ENCODE data around the gene REPIN1.

REPIN1 gene

DNA sequence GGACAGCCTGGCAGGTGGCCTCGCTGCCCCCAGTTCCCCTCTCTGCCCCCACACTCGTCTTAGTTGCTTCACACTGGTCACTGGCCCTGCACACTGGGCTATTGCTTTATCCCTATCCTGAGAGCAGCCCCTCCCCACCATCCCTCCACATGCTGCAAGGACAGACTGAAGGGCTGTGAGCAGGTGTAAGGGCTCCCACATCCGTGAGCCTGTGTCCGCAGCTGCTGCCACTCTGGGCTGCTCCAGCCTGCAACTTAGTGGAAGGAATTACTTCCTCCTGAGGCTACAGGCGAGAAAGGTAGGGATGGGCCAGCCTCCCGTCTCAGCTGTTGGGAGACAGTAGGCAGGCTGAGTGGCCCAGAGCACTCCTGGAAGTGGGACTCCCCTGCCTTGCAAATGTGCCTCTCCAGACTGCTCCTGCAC lies 31.0 kb upstream of the REPIN1 start:
- DNase-seq: no peak

DNA sequence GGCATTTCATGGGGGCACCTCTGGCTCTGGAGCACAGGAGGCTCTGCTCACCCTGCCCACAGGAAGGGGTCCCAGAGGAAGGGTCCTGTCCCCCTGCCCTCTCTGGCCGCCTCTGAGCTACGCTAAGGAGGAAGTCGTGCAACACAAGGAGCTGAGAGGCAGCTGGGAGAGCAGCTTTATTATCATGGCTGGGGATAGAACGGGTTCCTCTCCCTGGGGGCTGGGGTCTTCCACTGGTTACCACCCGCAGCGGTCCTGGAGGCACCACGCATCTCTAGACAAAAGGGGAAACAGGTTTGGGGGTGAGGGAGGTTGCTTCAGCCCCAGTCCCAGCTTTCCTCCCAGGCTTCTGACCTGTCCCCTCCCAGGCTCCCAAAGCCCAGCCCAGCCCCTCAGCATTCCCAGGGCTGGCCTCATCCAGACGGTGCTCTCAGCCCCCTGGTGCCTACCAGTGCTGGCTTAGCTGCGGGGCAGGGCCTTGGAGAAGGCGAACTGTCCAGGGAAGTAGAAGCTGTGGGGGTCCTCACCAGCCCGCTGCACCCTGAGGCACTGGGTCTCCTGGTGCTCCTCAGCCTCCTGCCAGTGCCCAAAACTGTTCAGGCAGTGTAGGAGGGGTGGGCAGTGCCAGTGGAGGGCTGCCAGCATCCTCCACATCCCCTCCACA lies 30.3 kb upstream of the REPIN1 start:
- no peak for DNase-seq

DNA sequence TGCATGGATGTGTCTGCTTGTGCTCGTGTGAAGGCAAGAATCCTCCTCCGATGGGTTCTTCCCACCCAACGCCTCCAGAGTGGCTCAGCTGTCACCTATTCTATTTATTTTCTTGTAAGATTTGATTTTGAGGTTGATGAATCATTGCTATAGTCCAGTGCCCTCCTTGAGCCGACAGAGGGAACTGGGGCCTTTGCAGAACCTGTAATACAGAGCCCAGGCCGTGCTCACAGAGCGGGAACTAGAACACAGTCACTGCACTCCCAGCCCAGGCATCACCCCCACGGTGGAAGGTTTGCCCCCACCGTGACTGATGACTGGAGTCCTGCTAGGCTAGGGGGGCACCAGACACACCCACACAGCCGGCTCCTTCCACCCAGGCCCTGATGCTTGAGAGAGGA lies 29.2 kb upstream of the REPIN1 start:
- no peak for DNase-seq

DNA sequence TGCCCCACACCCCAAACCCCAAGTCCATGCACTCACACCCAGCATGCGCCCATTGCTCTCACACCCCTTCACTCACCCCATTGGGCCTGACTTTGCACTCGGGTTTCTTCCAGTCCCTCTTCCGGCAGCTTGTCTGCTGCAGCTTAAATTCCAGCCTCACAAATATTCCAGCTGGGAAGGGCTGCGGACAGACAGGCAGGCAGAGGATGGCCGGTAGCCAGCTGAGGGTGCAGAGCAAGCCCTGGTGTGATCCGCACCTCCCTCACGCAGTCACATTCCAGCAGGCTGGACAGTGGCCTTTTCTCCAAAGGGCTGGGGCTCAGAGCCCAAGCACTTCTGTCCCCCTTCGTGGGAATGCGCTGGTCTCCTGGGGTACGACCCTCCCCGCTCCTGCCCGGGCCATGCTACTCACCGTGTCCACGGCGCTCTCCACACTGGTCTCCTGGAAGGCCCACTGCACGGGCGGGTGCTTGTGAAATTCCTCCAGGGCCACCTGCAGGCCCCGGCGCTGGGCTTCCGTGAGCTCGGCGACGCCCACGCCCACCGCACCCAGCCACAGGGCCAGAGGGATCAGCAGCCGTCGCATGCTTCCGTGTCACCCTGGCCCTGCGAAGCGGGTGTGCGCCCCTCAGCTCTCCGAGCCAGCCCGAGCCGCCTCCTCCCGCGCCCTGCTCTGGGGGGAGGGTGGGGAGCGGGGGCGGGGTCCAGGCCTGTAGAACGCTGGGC lies 28.4 kb upstream of the REPIN1 start:
- DNase-seq: no peak

DNA sequence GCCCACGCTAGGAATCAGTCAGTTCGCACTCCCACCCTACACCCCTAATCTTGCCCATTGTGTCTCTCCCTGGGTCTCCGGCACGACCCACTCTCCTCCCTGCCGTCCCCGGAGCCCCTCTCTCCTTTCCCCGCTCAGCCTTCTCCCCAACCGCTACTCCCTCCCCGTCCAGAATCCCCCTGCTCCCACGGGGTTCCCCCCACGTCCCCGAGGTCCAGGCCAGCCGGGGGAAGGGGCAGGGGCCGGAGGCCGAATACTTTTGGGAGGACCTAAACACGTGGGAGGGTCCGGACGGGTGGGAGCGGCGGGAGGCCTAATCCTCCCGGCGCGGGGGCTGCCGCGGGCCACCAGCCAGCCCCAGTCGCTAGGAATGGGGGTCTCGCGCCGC lies 27.8 kb upstream of the REPIN1 start:
- DNase-seq: no peak

DNA sequence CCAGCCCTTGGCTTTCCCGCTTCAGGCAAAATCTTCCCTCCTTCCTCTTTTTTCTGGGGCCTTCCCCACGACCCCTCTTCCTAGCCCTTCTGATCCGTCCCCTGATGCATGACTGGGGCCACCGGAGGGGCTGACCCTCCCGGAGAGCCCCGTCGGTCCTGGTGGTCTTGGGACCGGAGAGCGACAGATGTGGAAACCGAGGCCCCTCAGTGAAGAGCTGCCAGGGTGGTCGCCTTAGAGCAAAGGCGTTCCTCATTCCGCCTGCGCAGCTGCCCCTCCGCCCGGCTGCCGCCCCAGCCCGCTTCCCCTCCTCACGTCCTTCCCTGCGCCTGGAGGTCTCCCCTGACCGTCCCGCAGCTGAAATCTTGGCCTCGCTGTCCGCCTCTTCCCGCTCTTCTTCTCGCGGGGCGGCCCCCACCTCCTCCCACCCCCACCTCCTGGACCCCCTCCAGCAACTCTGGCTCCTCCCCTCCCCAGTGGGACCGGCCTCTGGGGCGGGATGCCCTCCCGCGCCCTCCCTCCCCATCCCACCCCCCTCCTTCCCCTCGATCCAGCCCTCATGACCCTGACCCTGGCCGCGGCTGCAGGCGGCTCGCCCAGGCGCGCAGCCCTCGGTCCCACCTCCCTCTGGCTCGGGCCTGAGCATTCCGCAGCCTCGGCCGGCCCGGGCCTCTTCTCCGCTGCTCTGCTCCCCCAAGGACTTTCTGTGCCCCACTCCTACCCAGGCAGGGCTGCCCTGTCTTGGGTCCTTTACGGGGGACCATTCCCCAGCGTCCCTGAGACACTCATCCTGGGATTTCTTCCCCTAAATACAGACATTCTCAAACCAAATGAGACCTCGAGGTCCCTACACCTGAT lies 27.1 kb upstream of the REPIN1 start, which contains the start of gene RARRES2:
RARRES2 (minus strand) TSS at position 367 of the 858 bp plus-strand sequence. CDS start 1,020 bp downstream, outside the sequence.
- no peak for DNase-seq

DNA sequence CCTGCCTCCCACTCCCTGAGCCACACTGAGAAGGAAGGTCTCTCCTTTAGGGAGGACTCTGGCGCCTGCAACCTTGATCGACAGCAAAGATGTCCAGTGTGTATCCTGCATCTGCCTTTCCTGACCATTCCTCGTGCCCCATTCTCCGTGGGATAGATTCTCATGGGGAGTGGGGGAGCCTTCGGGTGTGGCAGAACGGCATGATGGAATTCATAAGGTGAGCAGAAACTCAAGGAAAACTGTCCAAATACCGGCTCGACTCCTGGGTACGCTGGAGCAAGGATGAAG lies 26.6 kb upstream of the REPIN1 start:
- DNase-seq: no peak

DNA sequence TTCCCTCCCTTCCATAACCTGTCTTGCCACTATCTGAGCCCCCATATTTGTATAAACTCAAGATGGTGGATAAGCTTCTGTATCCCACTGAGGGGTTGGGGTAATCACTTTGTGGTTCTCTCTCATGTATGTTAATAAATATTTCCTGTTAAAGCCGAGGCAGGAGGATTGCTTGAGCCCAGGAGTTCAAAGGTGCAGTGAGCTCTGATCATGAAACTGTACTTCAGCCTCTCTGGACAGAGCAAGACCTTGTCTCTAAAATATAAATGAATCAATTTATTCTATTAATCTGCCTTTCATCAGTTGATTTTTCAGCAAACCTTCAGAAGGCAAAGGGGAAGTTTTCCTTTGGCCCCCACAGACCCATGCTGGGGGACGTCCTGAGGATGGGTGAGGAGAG lies 25.4 kb upstream of the REPIN1 start:
- DNase-seq: no peak

DNA sequence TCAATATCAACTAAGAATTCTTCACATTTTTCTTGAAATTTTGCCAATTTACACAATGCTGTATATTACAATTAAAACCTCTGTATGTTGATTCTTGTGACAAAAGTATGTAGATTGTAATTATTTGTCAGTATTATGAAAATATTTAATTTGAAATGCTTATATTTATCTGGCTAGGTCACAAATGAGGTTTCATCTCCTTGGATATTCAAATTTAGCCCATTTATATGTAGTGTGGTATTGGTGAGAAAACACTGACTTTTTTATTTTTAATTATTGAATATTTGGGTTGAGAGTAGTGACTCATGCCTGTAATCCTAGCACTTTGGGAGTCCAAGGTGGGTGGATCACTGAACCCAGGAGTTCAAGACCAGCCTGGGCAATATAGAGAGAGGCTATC lies 24.3 kb upstream of the REPIN1 start:
- no peak for DNase-seq

DNA sequence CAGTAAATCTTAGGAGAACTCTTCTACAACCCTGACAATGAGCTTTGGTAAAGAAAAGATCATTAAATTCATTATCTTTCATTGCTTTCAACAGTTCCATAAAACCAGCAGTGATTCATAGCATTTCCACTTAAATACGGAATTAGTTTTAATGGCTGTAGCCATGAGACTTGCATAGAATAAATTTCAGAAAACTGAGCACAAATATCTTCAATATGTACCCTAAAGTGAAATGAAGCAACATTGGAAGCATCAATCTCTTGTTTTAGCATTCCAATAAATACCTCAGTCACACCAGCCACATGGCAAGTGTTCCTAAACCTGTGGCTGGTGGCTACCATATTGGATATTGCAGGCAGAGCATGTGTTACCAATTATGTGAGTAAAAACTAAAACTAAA lies 23.6 kb upstream of the REPIN1 start:
- no peak for DNase-seq

DNA sequence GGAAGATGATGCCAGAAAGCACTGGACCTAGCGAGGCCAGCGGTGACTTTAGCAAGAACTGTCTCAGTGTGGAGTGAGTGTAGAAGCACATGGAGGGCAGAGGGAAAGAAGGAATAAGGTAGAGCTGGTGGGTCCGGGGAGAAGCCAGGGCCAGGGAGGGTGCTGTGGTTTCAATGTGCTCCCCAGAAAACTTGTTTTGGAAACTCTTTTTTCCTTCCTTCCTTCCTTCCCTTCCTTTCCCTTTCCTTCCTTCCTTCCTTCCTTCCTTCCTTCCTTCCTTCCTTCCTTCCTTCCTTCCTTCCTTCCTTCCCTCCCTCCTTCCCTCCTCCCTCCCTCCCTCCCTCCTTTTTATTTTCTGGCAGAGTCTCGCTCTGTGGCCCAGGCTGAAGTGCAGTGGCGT lies 21.7 kb upstream of the REPIN1 start:
- DNase-seq: no peak

DNA sequence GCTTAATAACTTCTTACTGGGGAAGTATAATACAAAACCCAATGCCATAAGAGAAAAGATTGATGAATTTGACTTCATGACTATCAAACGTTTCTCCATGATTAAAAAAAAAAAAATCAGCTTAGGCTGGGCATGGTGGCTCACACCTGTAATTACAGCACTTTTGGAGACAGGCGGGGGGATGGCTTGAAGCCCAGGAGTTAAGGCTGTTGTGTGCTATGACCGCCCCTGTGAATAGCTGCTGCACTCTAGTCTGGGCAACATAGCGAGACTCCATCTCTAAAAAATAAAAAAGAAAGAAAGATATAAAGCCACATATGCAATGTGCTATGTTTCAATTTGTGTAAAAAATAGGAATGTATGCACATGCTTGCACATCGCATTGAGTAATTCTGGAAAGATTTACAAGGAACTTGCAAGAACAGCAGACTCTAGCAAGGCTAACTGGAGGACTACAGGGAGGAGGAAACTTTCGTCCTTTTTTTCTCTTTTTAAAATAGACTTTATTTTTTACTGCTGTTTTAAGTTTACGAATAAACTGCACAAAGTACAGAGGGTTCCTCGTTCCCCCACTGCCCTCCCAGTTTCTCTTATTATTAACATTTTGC lies 16.9 kb upstream of the REPIN1 start:
- DNase-seq: no peak

DNA sequence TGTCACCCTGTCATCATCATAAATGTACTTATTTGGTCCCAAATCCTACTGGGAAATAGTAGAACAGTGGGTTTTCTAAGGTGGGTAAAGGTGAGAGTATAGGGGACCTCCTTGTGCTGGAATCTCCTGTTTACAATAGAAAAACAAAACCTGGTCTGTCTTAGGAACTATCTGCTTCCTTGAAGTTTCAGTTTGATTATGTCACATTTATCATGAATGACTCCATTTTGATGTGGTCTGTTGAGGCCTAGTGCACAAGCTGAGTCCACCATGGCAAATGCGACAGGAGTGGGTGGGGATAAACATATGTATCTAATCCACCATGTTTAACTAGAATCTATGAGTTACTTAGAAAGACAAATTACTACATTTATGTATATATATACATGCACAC lies 13.0 kb upstream of the REPIN1 start:
- DNase-seq: no peak

DNA sequence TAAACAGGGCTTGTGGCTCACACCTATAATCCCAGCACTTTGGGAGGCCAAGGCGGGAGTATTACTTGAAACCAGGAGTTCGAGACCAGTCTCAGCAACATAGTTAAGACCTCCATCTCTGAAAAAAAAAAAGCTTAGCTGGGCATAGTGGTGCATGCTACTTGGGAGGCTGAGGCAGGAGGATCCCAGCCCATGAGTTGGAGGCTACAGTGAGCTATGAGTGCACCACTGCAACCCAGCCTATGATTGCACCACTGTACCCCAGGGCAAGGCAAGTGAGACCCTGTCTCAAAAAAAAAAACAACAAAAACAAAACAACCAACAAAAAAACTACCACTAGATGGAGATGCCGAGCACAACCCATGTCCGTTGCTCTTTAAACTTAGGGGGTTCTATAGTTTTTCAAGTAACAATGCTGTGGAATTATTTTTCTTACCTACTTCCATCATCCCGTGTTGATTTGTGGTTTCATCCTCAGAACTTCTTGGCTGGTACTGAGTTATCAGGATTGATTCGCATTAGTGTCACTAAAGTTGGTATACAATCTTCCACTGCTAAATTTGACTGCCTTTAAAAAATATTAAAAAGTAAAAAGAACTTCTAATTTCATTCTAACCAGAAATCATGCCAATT lies 12.2 kb upstream of the REPIN1 start:
- DNase-seq: no peak

DNA sequence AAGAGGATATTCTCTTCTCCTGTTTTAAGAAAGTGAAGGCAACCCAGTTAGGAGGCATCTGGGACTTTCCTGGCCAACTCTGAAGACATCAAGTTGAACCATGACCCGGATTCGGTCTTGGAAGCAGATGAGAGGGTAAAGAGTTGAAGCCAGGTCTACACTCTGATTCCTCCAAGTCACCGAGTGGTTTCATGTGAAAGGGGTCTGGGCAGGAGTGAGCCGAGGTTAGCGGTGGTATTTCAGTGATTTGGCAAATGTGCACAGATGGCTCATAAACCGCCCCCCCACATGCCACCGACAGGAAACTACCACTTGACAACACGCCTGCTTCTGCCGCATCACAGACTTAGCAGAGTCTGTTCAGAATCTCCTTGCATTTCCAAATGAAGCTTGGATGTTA lies 11.4 kb upstream of the REPIN1 start:
- DNase-seq: peak; percentile 69

DNA sequence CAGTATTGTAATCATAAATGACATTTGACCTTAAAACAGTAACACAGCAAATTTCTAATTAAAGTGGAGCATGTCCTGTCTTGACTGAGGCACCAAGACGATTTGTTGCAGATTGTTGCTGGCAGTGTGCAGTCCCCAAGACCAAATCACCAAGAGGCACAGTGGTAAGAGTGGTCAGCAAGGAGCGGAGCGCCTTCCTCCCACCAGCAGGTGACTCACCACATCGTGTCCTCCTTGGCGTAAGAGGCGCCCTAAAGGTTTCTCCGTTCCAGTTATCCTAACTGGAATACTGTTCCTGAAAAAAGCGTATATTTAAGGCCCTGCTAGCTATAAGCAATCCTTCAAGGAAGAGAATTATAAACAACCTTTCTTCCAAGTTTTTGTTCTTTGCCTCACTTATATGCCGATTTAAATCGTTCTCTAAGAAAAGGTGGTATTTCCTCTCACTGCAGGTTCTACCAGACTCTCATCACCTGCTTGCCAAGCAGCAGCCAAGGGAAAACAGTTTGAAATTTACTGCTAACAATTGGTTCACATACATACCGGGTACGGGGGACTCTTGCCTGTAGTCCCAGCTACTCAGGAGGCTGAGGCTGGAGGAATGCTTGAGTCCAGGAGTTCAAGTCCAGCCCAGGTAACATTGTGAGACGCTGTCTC lies 10.7 kb upstream of the REPIN1 start:
- no peak for DNase-seq

DNA sequence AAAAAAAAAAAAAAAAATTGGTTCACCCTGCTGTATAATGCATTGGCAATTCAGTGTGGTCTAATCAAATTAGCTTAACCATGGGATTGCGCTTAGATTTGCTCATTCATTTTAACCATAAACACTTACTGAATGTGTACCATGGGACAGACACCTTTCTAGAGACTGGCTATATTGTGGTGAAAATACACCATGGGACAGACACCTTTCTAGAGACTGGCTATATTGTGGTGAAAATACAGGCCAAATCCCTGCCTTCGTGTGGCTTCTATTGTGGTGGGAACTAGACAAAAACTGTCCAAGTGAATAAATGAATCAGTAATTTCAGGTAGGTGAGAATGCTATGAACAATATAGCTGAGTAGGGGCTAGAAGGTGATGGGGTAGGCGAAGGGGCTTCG lies 10.2 kb upstream of the REPIN1 start:
- no peak for DNase-seq

DNA sequence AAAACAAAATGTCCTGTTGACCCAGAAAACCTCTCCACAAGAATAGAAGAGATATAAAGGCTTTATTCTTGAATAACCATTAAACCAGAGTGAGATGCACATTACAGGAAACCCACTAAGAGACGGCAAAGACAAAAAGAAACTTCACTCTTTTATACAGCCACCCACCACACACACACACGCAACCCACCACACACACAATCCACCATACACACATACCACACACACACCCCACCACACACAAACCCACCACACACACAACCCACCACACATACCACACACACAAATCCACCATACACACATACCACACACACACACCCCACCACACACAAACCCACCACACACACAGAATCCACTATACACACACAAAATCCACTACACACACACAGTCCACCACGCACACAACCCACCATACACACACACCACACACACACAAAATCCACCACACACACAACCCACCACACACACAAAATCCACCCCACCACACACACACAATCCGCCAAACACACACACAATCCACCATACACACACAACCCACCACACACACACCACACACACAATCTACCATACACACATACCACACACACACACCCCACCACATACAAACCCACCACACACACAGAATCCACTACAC lies 9.5 kb upstream of the REPIN1 start:
- no peak for DNase-seq

DNA sequence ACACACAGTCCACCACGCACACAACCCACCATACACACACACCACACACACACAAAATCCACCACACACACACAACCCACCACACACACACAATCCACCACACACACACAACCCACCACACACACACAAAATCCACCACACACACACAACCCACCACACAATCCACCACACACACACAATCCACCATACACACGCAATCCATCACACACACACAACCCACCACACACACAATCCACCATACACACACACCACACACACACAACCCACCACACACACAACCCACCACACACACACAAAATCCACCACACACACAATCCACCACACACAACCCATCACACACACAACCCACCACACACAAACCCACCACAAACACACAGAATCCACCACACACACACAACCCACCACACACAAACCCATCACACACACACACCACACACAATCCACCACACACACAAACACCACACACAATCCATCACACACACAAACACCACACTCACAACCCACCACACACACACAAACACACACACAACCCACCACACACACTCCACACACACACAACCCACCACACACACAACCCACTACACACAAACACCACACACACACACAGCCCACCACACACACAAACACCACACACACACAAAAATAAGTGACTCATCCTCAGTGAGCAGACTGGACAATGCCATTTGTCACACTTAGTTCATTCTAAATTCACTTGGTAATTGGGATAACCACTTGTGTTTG lies 8.8 kb upstream of the REPIN1 start:
- DNase-seq: no peak

DNA sequence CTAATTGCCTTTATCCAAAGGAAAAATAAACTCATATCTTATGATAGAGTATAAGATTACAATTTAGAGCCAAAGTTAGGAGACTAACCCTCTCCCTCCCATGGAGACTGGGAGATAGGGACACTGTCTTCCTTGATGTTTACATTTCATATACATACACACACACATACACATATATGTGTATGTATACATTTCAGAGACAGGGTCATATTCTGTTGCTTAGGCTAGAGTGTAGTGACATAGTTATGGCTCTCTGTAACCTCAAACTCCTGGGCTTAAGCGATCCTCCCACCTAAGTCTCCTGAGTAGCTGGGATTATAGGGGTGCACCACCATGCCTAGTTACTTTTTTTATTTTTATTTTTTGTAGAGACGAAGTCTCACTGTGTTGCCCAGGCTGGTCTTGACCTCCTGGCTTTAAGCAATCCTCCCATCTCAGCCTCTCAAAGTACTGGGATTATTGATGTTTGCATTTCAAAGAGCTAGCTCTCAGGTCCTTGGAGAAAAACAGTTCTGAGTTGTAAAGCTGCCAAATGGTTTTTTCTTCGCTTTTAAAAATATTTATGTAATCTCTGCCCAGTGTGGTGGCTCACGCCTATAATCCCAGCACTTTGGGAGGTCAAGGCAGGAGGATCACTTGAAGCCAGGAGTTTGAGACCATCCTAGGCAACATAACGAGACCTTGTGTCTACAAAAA lies 8.1 kb upstream of the REPIN1 start:
- no peak for DNase-seq

DNA sequence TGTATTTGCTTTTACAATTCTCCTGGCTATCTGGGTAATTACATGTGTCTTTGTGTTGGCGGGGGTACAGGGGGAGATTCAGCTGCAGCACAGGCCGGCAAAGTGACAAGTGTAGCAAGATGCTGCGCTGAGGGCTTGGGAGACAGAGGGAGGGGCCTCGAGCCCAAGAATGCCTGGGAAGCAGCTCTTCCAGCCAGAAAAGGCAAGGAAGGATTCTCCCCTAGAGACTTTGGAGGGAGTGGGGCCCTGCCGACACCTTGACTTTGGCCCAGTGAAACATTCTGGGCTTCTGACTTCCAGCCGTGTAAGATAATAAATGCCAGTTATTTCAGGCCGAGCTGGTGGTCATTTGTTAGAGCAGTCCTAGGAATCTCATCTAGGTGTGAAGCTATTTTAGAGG lies 7.2 kb upstream of the REPIN1 start:
- DNase-seq: no peak

Data from activated naive CD4-positive, alpha-beta T cell treated with anti-CD3 and anti-CD28 coated beads, Interleukin-2, amount 50 U/mL, for 16 hours (primary cell).